GM12872 (cell line): ENCODE results near the gene RECK.

ENCODE experiments used
- TF ChIP-seq, protein P1 (sequence below): IDR thresholded peaks from 3 replicates; pipeline ENCODE4 v1.5.1; 2011; ENCODE audit warnings: low read depth, mild to moderate bottlenecking, low read length, moderate library complexity; ENCODE audit not compliant: insufficient read depth

Gene RECK

DNA sequence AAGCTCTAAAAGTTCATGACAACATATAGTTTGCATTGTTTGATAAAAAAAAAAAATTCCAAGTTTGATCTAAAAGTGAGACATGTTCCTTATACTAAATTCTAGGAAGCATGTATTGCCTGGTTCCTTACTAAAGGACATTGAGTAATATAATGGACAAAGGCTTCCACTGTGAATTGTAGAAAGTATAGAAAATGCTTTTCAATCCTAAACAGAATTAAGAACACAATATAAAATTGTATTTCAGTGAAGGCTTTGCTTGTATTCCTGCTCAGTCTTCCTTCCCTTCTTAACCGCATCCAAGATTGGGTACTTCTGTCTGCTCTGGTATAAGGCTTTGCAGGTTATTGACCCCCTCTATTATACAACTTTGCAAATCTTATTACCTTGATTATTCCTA, 2.4 kb downstream of the RECK start:
- TF ChIP-seq, protein P1, sequence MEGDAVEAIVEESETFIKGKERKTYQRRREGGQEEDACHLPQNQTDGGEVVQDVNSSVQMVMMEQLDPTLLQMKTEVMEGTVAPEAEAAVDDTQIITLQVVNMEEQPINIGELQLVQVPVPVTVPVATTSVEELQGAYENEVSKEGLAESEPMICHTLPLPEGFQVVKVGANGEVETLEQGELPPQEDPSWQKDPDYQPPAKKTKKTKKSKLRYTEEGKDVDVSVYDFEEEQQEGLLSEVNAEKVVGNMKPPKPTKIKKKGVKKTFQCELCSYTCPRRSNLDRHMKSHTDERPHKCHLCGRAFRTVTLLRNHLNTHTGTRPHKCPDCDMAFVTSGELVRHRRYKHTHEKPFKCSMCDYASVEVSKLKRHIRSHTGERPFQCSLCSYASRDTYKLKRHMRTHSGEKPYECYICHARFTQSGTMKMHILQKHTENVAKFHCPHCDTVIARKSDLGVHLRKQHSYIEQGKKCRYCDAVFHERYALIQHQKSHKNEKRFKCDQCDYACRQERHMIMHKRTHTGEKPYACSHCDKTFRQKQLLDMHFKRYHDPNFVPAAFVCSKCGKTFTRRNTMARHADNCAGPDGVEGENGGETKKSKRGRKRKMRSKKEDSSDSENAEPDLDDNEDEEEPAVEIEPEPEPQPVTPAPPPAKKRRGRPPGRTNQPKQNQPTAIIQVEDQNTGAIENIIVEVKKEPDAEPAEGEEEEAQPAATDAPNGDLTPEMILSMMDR, result no peak

DNA sequence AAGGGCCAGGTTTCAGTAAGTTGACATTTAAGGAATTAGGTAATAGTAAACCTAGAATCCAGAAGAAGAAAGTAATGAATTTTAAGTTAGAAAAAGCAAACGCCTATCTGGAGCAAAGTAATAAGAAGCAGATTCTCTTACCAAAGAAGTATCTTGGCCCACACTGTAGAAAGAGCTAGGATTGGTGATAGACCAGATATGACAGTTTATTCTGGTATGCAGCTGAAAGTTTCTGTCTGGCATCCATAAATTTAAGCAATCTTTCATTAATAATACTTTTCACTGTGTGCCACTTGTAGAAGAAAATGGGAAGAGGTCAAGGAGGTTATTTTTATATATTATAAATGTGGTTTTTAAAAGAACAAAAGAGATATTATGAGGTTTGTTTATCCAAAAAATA, 3.0 kb downstream of the RECK start:
- TF ChIP-seq, protein P1, result no peak

DNA sequence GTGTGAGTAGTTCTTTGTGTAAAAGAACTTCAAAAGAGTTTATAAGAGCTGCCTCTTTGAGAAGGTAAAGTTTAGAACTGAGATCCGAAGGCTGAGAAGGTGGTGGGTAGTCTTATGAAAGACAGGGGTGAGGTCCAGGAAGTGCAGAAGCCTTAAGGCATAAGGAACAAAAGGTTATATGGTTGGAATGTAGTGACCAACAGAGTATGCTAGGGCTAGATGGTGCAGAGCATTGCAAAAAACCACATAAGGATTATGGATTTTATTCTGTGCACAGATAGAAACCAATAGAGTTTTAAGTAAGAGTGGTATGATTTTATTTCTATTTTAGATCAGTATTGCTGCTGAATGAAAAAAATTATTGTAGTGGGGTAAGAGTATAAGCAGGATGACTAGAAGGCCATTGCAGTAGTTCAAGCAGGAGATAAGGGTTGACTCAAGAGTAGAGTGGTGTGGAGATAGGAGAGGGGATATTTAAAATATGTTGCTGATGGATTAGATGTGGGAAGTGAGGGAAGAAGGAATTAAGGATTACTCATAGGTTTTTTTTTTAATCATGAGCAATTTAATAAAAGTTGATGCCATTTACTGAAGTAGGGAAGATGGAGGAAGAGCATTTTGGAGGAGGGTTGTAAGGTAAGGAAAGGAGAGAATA, 3.7 kb downstream of the RECK start:
- TF ChIP-seq, protein P1, result no peak

DNA sequence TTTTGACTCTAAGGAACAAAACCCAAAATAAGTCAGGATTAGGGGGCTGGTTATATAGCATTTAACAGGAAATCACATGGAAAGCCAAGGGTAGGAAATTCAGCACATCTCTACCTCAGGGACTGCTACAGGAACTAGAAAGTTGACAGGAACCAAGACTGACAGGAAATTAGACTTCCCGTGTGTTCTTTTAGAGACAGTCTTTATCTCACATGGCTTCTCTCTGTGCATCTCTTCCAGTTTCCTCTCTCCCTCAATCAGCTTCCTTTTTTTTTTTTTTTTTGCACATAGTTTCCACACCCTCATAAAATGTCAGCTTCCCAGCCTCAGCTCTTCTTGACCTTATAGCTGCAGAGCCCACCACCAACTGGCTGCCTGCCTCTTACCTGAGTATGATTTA, 4.8 kb downstream of the RECK start:
- TF ChIP-seq, protein P1, result no peak

DNA sequence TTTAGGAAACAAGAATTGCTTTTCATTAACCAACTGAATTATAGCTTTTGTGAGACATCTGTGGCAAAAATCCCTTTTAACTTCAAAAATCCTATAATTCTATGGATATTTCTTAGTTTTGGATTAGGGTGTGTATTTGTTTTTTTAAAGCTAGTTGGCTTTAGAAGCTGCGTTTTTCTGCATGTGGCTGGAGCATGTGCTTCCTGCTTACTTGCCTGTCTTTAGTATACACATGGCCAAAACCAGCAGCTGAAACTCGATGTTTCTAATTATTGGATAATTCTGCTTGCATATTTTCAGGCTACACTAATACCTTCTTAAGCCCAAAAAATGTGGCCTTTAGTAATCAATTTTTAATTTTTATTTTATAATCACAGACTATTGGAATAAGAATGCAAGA, 8.9 kb downstream of the RECK start:
- TF ChIP-seq, protein P1, result no peak

DNA sequence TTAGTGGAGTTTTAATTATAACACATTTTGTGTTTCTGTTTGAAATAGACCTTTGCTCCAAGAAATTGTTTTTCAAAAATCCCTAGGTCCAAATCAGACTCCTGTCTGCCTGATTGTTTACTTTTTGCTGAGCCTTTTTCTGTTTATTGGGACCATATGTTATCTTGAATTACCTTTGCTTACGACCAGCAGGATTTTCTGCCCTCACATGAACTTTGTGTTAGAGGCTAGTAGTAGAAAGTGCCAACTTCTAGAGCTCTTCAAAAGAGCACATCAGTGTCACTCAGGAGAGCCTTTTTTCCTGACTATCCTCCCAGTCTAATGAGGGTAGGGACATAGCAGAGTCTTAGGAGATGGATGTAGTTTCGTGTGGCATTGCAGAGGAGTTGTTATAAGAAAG, 10.2 kb downstream of the RECK start:
- TF ChIP-seq, protein P1, result no peak

DNA sequence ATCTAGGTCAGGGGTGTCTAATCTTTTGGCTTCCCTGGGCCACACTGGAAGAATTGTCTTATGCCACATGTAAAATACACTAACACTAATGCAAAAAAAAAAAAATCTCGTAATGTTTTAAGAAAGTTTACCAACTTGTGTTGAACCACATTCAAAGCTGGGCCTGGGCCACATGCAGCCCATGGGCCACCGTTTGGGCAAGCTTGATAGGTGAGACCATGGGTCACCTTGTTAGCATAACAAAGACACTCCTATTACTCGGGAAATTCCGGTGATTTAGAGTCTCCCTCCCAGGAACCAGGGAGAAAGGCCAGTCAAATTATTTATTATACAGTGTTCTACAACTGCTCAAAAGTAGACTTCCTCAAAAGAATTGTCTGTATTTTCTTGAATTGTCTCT, 12.7 kb downstream of the RECK start:
- TF ChIP-seq, protein P1, result no peak
